ENCODE results near the gene ARRB1.

- TF ChIP-seq CTCF (IDR thresholded peaks at IDR 0.05) (peak; percentile 62), POLR2AphosphoS5 (IDR thresholded peaks at IDR 0.05; ENCODE audit: low read depth, low read length) (no peak), REST (IDR thresholded peaks at IDR 0.05; ENCODE audit: insufficient read depth in 1 of 2, low read depth in 2 of 2, low read length in 1 of 2) (no peak)
Observed at GRCh38 chr11:75270896-75271418, 80.5 kb downstream of the ARRB1 start.
